Measurements from ENCODE around the gene TBL1XR1. TPM values are rescaled to one million over a fixed set of nuclear protein-coding genes. Genes with fewer than 3 reads are reported as not detected.

Gene TBL1XR1
- total RNA-seq, 1 experiment from 2014 or later, result 175 TPM

DNA sequence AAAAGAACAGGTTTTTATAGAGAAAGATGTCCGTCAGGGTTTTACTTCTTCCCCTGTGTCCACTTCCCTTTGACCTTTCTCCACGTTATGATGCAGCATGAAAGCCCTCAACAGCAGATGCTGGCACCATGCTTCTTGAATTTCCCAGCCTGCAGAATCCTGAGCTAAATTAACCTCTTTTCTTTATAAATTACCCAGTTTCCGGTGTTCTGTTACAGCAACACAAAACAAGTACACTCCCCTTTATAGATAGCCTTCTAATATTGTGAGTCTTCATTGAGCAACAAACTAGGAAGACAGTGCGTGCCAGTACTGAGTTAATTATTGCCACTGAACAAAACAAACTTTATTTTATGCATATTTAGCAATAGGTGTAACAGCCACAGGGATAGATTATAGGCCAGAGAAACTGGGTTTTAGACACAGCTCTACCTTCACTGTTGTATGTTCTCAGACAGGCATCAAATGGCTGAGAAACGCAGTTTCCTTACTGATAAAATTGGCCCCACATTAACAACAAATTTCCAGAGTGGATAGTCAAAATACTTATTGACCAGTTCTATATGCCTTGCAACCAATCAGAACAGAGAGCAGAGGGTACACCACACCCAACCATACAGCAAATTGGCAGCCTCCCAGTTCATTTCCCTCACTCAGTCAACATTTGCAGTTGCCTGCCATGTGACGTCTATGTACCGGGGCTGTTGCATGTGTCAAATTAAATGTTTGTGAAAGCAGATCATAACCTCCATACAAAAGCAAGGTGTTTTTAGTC is 14.4 kb upstream of the TBL1XR1 start:
- no peak overlapping the region for H3T11ph ChIP-seq (ENCODE audit: low read length)
- no peak overlapping the region for H3K27ac Mint-ChIP-seq
- peaks cover 8 to 9% of the 10 kb centered on the region in 2 experiments for H3K4me1 Mint-ChIP-seq
- H3K79me2 ChIP-seq (ENCODE audit: insufficient read depth, low read length), result no peaks in the 10 kb centered on the region
- no peak overlapping the region for H2BK20ac ChIP-seq (ENCODE audit: low read depth, low read length, poor library complexity, severe bottlenecking)
- no peak overlapping the region for H2AK5ac ChIP-seq (ENCODE audit: insufficient read length, low read length)
- WGBS (ENCODE audit: extremely low coverage, insufficient read length, low lambda C conversion rate), result no CpG with 5 or more reads among the region's 7 CpGs
- peaks cover 3% of the 10 kb centered on the region for H3K23me2 ChIP-seq (ENCODE audit: insufficient read length, low read depth, low read length, poor library complexity, severe bottlenecking)
- no peak overlapping the region for H2BK15ac ChIP-seq (ENCODE audit: low read depth, low read length)
- no peak overlapping the region for H4K5ac ChIP-seq (ENCODE audit: insufficient read length, low read depth, low read length)
- H3K27me3 Mint-ChIP-seq (ENCODE audit: low read depth), result no peaks in the 10 kb centered on the region; the same call in 1 of the 2 replicates
- no peaks in the 10 kb centered on the region; the same call in 1 of the 2 replicates for H3K4me1 ChIP-seq (ENCODE audit: insufficient read depth, low read length)
- H2AFZ ChIP-seq (ENCODE audit: low read length), result no peak overlapping the region
- H3K18ac ChIP-seq (ENCODE audit: insufficient read length, low read depth, low read length), result no peak overlapping the region
- no peak overlapping the region for H3K4ac ChIP-seq (ENCODE audit: low read depth, low read length)
- H3K56ac ChIP-seq (ENCODE audit: insufficient read length, low read depth, low read length), result no peak overlapping the region
- no peak overlapping the region for H3K9ac ChIP-seq (ENCODE audit: extremely low read depth, insufficient read length, low read length)
- TF ChIP-seq, protein P1, sequence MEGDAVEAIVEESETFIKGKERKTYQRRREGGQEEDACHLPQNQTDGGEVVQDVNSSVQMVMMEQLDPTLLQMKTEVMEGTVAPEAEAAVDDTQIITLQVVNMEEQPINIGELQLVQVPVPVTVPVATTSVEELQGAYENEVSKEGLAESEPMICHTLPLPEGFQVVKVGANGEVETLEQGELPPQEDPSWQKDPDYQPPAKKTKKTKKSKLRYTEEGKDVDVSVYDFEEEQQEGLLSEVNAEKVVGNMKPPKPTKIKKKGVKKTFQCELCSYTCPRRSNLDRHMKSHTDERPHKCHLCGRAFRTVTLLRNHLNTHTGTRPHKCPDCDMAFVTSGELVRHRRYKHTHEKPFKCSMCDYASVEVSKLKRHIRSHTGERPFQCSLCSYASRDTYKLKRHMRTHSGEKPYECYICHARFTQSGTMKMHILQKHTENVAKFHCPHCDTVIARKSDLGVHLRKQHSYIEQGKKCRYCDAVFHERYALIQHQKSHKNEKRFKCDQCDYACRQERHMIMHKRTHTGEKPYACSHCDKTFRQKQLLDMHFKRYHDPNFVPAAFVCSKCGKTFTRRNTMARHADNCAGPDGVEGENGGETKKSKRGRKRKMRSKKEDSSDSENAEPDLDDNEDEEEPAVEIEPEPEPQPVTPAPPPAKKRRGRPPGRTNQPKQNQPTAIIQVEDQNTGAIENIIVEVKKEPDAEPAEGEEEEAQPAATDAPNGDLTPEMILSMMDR (conservative IDR thresholded peaks at IDR 0.05), result no peak
- H3K14ac ChIP-seq (ENCODE audit: insufficient read depth, low read length), result no peak overlapping the region
- H2BK120ac ChIP-seq (ENCODE audit: low read depth, low read length, poor library complexity, severe bottlenecking), result no peak overlapping the region
- no peaks in the 10 kb centered on the region; a peak in 1 of 7 replicates for H3K36me3 Mint-ChIP-seq (ENCODE audit: insufficient read depth in 1 of 3, low read depth in 3 of 3)
- DNase-seq, result no peak
- H2BK5ac ChIP-seq (ENCODE audit: insufficient read length, low read length), result no peak overlapping the region
- no peak overlapping the region for H3K4me3 Mint-ChIP-seq
- H3K4me2 ChIP-seq (ENCODE audit: insufficient read depth, insufficient read length, low read length), result no peak overlapping the region
- H3K9me3 Mint-ChIP-seq, result no peaks in the 10 kb centered on the region
- H2BK12ac ChIP-seq (ENCODE audit: insufficient read length, low read depth, low read length), result no peak overlapping the region
- no peak overlapping the region for H4K8ac ChIP-seq (replicated peaks; ENCODE audit: insufficient read length, low read depth, low read length)
- no peaks in the 10 kb centered on the region for H3K27me3 ChIP-seq (ENCODE audit: insufficient read depth, low read length)
- H3K9me3 ChIP-seq (ENCODE audit: control insufficient read depth, low read depth, low read length), result no peaks in the 10 kb centered on the region
- no peaks in the 10 kb centered on the region for H4K20me1 ChIP-seq (ENCODE audit: control insufficient read depth, insufficient read depth, insufficient read length)
- H3K79me1 ChIP-seq (ENCODE audit: insufficient read depth, low read depth, low read length, poor library complexity, severe bottlenecking), result no peaks in the 10 kb centered on the region
- H4K91ac ChIP-seq (ENCODE audit: insufficient read length, low read depth, low read length), result no peak overlapping the region
- H3K23ac ChIP-seq (ENCODE audit: insufficient read length, low read depth, low read length), result no peak overlapping the region
- no peak overlapping the region for H3K27ac ChIP-seq (ENCODE audit: insufficient read length, low read depth, low read length)

All from H9 (cell line).